Left kidney (tissue), 2 donors: ENCODE data around the gene GZMM. TPM values are rescaled to one million over a fixed set of nuclear protein-coding genes. Genes with fewer than 3 reads are reported as not detected.

ENCODE experiments used
- DNase-seq: peaks from one replicate; pipeline ENCODE4 v3.0.0-alpha.2; 2013
- polyA plus RNA-seq: library from polyadenylated mRNA; unstranded; fragments of 120-200 nt; gene quantifications from one replicate; pipeline ENCODE4 v1.2.1, GENCODE V29; 2013; ENCODE audit not compliant: insufficient read length

Gene GZMM
- polyA plus RNA-seq, 1 donor: 0.15 TPM

- DNase-seq: no peak
Measured at GRCh38 chr19:535017-535835, 8.6 kb upstream of the GZMM start.

- no peak for DNase-seq
Measured at GRCh38 chr19:536031-536880, 7.6 kb upstream of the GZMM start.

GRCh38 chr19:536881-537404 is 6.9 kb upstream of the GZMM start:
- DNase-seq: no peak

- no peak for DNase-seq
Measured at GRCh38 chr19:538641-539428, 5.0 kb upstream of the GZMM start.

- no peak for DNase-seq
Measured at GRCh38 chr19:539429-540030, 4.3 kb upstream of the GZMM start.

- DNase-seq: no peak
Measured at GRCh38 chr19:540867-541637, 2.8 kb upstream of the GZMM start.

- DNase-seq: no peak
Measured at GRCh38 chr19:541699-542098, 2.2 kb upstream of the GZMM start.

GRCh38 chr19:542173-542866 is 1.5 kb upstream of the GZMM start:
- DNase-seq: no peak

- DNase-seq: no peak
Measured at GRCh38 chr19:547117-547516, 3.3 kb downstream of the GZMM start.

GRCh38 chr19:547836-548720 is 4.2 kb downstream of the GZMM start:
- DNase-seq: no peak

GRCh38 chr19:548886-549830 is 5.3 kb downstream of the GZMM start:
- DNase-seq: no peak

GRCh38 chr19:554817-555216 is 11.0 kb downstream of the GZMM start:
- DNase-seq: no peak

- no peak for DNase-seq
Measured at GRCh38 chr19:555474-555808, 11.6 kb downstream of the GZMM start.

GRCh38 chr19:556611-557382 is 12.9 kb downstream of the GZMM start:
- DNase-seq: no peak

- DNase-seq: no peak
Measured at GRCh38 chr19:558770-559439, 15.1 kb downstream of the GZMM start.

GRCh38 chr19:560121-560520 is 16.3 kb downstream of the GZMM start:
- no peak for DNase-seq

- no peak for DNase-seq
Measured at GRCh38 chr19:566403-566802, 22.6 kb downstream of the GZMM start.
